Uterine smooth muscle cell (primary cell): Measurements from ENCODE around the gene PPP1R14C. TPM values are rescaled to one million over a fixed set of nuclear protein-coding genes. Genes with fewer than 3 reads are reported as not detected.

ENCODE experiments used
- total RNA-seq: library from RNA; depleted of rRNA; stranded (reverse); fragments of >200 nt; gene quantifications from 2 replicates; pipeline ENCODE4 v1.2.3, GENCODE V29; 2014

PPP1R14C gene, protein sequence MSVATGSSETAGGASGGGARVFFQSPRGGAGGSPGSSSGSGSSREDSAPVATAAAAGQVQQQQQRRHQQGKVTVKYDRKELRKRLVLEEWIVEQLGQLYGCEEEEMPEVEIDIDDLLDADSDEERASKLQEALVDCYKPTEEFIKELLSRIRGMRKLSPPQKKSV
- 0.50 and 1.9 TPM in 2 replicates for total RNA-seq

GRCh38 chr6:150142670-150143515, at the start of gene PPP1R14C:
Gene PPP1R14C (plus strand): TSS chr6:150143044. CDS start chr6:150143193, 149 bp downstream.

Other genes starting within 250 kb of the PPP1R14C start
- 0.11 TPM in 1 of 2 replicates, not detected in the other for gene RAET1E, start 244.9 kb upstream of the PPP1R14C start, total RNA-seq
- gene RAET1G, start 219.9 kb upstream of the PPP1R14C start, total RNA-seq = 0.44 and 1.1 TPM in 2 replicates
- gene ULBP2, start 201.0 kb upstream of the PPP1R14C start, total RNA-seq = 2.6 and 4.1 TPM in 2 replicates
- 0.12 and 0.22 TPM in 2 replicates for gene ULBP1, start 179.1 kb upstream of the PPP1R14C start, total RNA-seq
- gene RAET1L, start 117.5 kb upstream of the PPP1R14C start, total RNA-seq = not detected in 2 replicates
- 9.9 and 10.0 TPM in 2 replicates for gene ULBP3, start 73.9 kb upstream of the PPP1R14C start, total RNA-seq
- gene IYD, start 226.0 kb downstream of the PPP1R14C start, total RNA-seq = not detected in 2 replicates